Measurements from ENCODE around the gene UBE2Z. TPM values are rescaled to one million over a fixed set of nuclear protein-coding genes. Genes with fewer than 3 reads are reported as not detected.

Gene UBE2Z
- total and polyA plus RNA-seq, 9 of the 15 experiments (the other 6 are each of a cell fraction or from before 2014, with no cell fraction given) = 11.8 to 89.0 (median 38.2) TPM

GRCh38 chr17:48908047-48908843 is at the start of gene UBE2Z (continued):
- TF ChIP-seq CHD7 (IDR thresholded peaks at IDR 0.05; ENCODE audit: low read depth, low read length) (no peak), ATF4 (CRISPR knock-in tag; IDR thresholded peaks at IDR 0.05) (no peak), ZNF436 (CRISPR knock-in tag; IDR thresholded peaks at IDR 0.05) (no peak), ZNF146 (CRISPR knock-in tag; IDR thresholded peaks at IDR 0.05; ENCODE audit: unreplicated experiment) (no peak), SRF (CRISPR knock-in tag; IDR thresholded peaks at IDR 0.05) (peak; percentile 33 to 61; a peak in 2 of 4 replicates), E2F6 (IDR thresholded peaks at IDR 0.05; ENCODE audit: borderline replicate concordance in 1 of 2, extremely low read depth in 1 of 2, insufficient read depth in 1 of 2, insufficient read length in 1 of 2, low read depth in 1 of 2, low read length in 1 of 2, poor library complexity in 1 of 2, severe bottlenecking in 1 of 2) (peak in 1 of 2 experiments; percentile 31), DIDO1 (tag; IDR thresholded peaks at IDR 0.05; ENCODE audit: low read depth) (no peak), NFATC3 (IDR thresholded peaks at IDR 0.05) (peak; percentile 60; the same call in 1 of the 2 replicates), ZC3H11A (IDR thresholded peaks at IDR 0.05; ENCODE audit: low read depth, low read length) (no peak)
- TF ChIP-seq, protein P1, sequence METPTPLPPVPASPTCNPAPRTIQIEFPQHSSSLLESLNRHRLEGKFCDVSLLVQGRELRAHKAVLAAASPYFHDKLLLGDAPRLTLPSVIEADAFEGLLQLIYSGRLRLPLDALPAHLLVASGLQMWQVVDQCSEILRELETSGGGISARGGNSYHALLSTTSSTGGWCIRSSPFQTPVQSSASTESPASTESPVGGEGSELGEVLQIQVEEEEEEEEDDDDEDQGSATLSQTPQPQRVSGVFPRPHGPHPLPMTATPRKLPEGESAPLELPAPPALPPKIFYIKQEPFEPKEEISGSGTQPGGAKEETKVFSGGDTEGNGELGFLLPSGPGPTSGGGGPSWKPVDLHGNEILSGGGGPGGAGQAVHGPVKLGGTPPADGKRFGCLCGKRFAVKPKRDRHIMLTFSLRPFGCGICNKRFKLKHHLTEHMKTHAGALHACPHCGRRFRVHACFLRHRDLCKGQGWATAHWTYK (CRISPR knock-in tag; IDR thresholded peaks at IDR 0.05) = no peak
